MM.1S (cell line): Measurements from ENCODE around the gene TTC6.

Source experiments
- CTCF ChIP-seq: fragments of 300-600 bp; sonication (generic); IDR thresholded peaks from 2 replicates; pipeline ENCODE4 v1.5.1; 2016; ENCODE audit warnings: antibody characterized with exemption, low read length, mixed read lengths
- EZH2 ChIP-seq: fragments of 300-600 bp; sonication (generic); optimal IDR thresholded peaks from 2 replicates; pipeline ENCODE3; 2017; ENCODE audit warnings: low read depth, mild to moderate bottlenecking, antibody characterized with exemption, low read length, mixed read lengths

GRCh38 chr14:37546621-37547447 is 48.6 kb upstream of the TTC6 start:
- no peak for TF ChIP-seq CTCF
- TF ChIP-seq EZH2 = no peak
